ENCODE data around the gene TSPAN14.

Gene TSPAN14

GRCh38 chr10:80457554-80458262 lies 3.6 kb downstream of the TSPAN14 start:
- FAIRE-seq = no peak

- no peak for FAIRE-seq
Observed at GRCh38 chr10:80458263-80458625, 4.1 kb downstream of the TSPAN14 start.

- FAIRE-seq = no peak
Observed at GRCh38 chr10:80458638-80459037, 4.5 kb downstream of the TSPAN14 start.

- no peak for FAIRE-seq
Observed at GRCh38 chr10:80459047-80459865, 5.1 kb downstream of the TSPAN14 start.

GRCh38 chr10:80460399-80461207 lies 6.5 kb downstream of the TSPAN14 start:
- FAIRE-seq = no peak

- FAIRE-seq = no peak
Observed at GRCh38 chr10:80461208-80462183, 7.4 kb downstream of the TSPAN14 start.

- FAIRE-seq = no peak
Observed at GRCh38 chr10:80462299-80462980, 8.3 kb downstream of the TSPAN14 start.

GRCh38 chr10:80462981-80463741 lies 9.1 kb downstream of the TSPAN14 start:
- FAIRE-seq = no peak

GRCh38 chr10:80463868-80464267 lies 9.8 kb downstream of the TSPAN14 start:
- no peak for FAIRE-seq

GRCh38 chr10:80464557-80465450 lies 10.7 kb downstream of the TSPAN14 start:
- FAIRE-seq = no peak

- no peak for FAIRE-seq
Observed at GRCh38 chr10:80465451-80465835, 11.3 kb downstream of the TSPAN14 start.

GRCh38 chr10:80465839-80466590 lies 11.9 kb downstream of the TSPAN14 start:
- FAIRE-seq = no peak

GRCh38 chr10:80466724-80467326 lies 12.7 kb downstream of the TSPAN14 start:
- FAIRE-seq = no peak

GRCh38 chr10:80468002-80468401 lies 13.9 kb downstream of the TSPAN14 start:
- no peak for FAIRE-seq

- no peak for FAIRE-seq
Observed at GRCh38 chr10:80468806-80469421, 14.8 kb downstream of the TSPAN14 start.

GRCh38 chr10:80470266-80470665 lies 16.2 kb downstream of the TSPAN14 start:
- FAIRE-seq = no peak

- no peak for FAIRE-seq
Observed at GRCh38 chr10:80471001-80471400, 16.9 kb downstream of the TSPAN14 start.

GRCh38 chr10:80471715-80472233 lies 17.7 kb downstream of the TSPAN14 start:
- no peak for FAIRE-seq

Data from colon (tissue), 2 donors.